Aorta (tissue), 5 donors: ENCODE measurements around the gene PPM1L. TPM values are rescaled to one million over a fixed set of nuclear protein-coding genes. Genes with fewer than 3 reads are reported as not detected.

Experiments used
- ATAC-seq: fragments of 200-7000 bp; cut with Tn5 transposase; one replicate; pipeline ENCODE4 v1.9.1; 2022; ENCODE audit warnings: moderate library complexity; ENCODE audit not compliant: low FRiP score
- DNase-seq, 2 donors: peaks; one replicate each; pipeline ENCODE4 v3.0.0-alpha.2; 2020
- H3K27ac ChIP-seq, 2 donors: one replicate each; pipeline ENCODE4 v1.5.1; 2013; ENCODE audit warnings: low read length in 2 of 2, mild to moderate bottlenecking in 2 of 2, moderate library complexity in 2 of 2, control low read depth in 1 of 2, inconsistent platforms in 1 of 2, low read depth in 1 of 2
- H3K27me3 ChIP-seq, 2 donors: one replicate each; pipeline ENCODE4 v1.6.1; 2013; ENCODE audit warnings: control low read depth in 1 of 2, low read length in 1 of 2, mild to moderate bottlenecking in 1 of 2, moderate library complexity in 1 of 2; ENCODE audit not compliant: insufficient read depth in 2 of 2, control insufficient read depth in 1 of 2
- H3K36me3 ChIP-seq, 2 donors: one replicate each; pipeline ENCODE4 v1.6.1; 2013; ENCODE audit warnings: control low read depth in 1 of 2, low read length in 1 of 2, mild to moderate bottlenecking in 1 of 2; ENCODE audit not compliant: insufficient read depth in 2 of 2, control insufficient read depth in 1 of 2
- H3K4me1 ChIP-seq, 2 donors: one replicate each; pipeline ENCODE4 v1.6.1; 2013; ENCODE audit warnings: low read length in 2 of 2, control low read depth in 1 of 2, mild to moderate bottlenecking in 1 of 2, moderate library complexity in 1 of 2; ENCODE audit not compliant: insufficient read depth in 2 of 2, control insufficient read depth in 1 of 2
- H3K4me3 ChIP-seq, 2 donors: one replicate each; pipeline ENCODE4 v1.5.1; 2013; ENCODE audit warnings: low read length in 2 of 2, control low read depth in 1 of 2, mild to moderate bottlenecking in 1 of 2
- H3K9me3 ChIP-seq: one replicate; pipeline ENCODE4 v1.6.1; 2013; ENCODE audit warnings: mild to moderate bottlenecking, low read length; ENCODE audit not compliant: control insufficient read depth
- WGBS, 2 donors: extraction: QIAGEN DNeasy Blood & Tissue Kit; methylation state at CpG; one replicate each; pipeline ENCODE4 v1.1.7; 2013; 5-methylcytosine and 5-hydroxymethylcytosine counted together
- intact Hi-C, 2 donors: fragments of 100-400 bp; cut with DNase I; formaldehyde crosslinking; loops; one replicate each; pipeline versions ENCODE4 v1.14.2 to v1.15.0; 2022
- polyA plus RNA-seq, 2 donors: library from polyadenylated mRNA; stranded (reverse); fragments of 200-250 nt; gene quantifications; one replicate each; pipeline ENCODE4 v1.2.3, GENCODE V29; 2013
- total RNA-seq, 2 donors: library from RNA; stranded (reverse); fragmentation: NEBNext Ultra II Directional; extraction: Animal tissue kit (Norgen Biotek cat#: 25700); gene quantifications; one replicate each; pipeline ENCODE4 v1.2.1, GENCODE V29; 2021
- donor health status: healthy with polysubstance abuse.
- donor health status: Bipolar disorder and iron deficiency.
- donor health status: DM: no; HTN: no; CAD: no.
- donor health status: DM: no; HTN: no; CAD: no.
- donor health status: DM: yes; HTN: yes; CAD: no.

PPM1L gene
- total and polyA plus RNA-seq, 4 donors: 1.5 to 17.0 (median 11.1) TPM

DNA sequence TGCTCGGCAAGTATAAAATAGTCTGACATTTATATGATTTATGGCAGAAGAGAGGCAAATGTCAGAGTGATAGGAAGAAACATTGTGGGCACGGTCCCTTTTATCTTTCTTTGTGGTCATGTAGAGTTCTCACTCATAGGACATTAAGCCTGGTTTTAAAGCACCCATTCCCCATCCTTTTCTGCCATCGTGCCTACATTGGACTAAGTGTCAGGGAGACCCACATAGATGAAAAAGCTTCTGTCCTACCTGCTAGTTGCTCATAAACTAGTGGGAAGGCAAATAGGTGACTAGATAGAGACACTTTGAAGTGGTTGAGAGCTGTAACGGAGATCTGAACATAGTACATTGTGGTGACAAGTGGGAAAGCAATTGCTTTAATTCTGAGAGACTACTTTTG lies 193.4 kb downstream of the PPM1L start:
- H3K36me3 ChIP-seq: peaks cover 0 to 2% of the 10 kb centered on the region in 2 donors
- no peak overlapping the region for H3K27ac ChIP-seq
- 95 to 97% methylated on average over 4 of the region's 4 CpGs for WGBS, 2 donors
- intact Hi-C loops: loop anchor here in 1 of 2 donors (10.0 kb wide), 1 partner anchor 385 kb away; the partner anchor contains the start of gene KPNA4
- DNase-seq (no peak), ATAC-seq (no peak)
- no peak overlapping the region for H3K4me3 ChIP-seq
- H3K9me3 ChIP-seq: peaks cover 2% of the 10 kb centered on the region
- peaks cover 0 to 3% of the 10 kb centered on the region in 2 donors for H3K4me1 ChIP-seq
- no peaks in the 10 kb centered on the region for H3K27me3 ChIP-seq

DNA sequence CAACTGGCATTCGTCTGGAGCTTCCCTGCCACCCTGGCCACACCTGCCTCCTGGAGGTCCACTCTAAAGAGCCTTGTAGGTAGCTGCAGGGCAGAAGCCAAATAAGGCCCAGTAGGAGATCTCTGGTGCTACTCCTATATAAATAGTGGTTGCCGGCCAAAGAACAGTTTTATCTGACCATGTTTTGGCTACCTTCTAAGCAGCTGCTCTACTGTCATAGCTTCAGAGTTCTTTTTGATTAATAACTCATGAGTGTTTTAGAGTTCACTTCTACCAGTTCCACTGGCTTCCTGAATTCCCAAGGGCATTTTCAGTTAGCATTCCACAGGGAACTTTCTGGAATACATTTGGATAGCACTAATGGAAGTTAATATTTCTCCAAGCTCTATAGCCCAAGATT lies 194.5 kb downstream of the PPM1L start:
- Histone ChIP-seq H3K36me3 (peaks cover 0 to 2% of the 10 kb centered on the region in 2 donors), H3K4me3 (no peak overlapping the region), H3K27ac (no peak overlapping the region), H3K9me3 (peaks cover 2% of the 10 kb centered on the region), H3K27me3 (no peaks in the 10 kb centered on the region), H3K4me1 (peaks cover 0 to 3% of the 10 kb centered on the region in 2 donors)
- WGBS, 2 donors: 32 to 48% methylated on average over 2 of the region's 2 CpGs
- DNase-seq: no peak
- ATAC-seq: no peak
- intact Hi-C loops: loop anchor here in 1 of 2 donors (10.0 kb wide), 3 partner anchors 114 to 464 kb away; no protein-coding TSS in a partner anchor

DNA sequence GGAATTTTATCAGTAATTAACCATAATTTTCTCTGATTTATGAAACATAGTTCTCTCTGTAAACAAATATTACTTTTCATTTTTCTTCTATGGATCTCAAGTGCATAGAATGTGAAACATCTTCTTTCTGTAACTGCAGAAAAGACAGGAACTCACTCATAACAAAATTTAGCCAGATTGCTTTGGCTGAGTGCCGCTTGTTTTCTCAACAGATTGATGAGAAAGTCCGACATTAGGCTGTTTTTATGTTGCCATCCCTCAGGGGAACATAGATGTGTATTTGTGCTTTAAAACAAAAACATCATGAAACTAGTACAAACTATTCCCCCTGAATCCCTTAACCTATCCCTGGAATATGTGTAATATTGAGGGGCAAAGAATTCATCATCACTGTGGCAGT lies 194.9 kb downstream of the PPM1L start:
- no peak overlapping the region for H3K4me3 ChIP-seq
- 74 to 75% methylated on average over 2 of the region's 2 CpGs for WGBS, 2 donors
- no peaks in the 10 kb centered on the region for H3K27me3 ChIP-seq
- DNase-seq (no peak), ATAC-seq (no peak)
- peaks cover 0 to 3% of the 10 kb centered on the region in 2 donors for H3K4me1 ChIP-seq
- H3K9me3 ChIP-seq: peaks cover 2% of the 10 kb centered on the region
- no peak overlapping the region for H3K27ac ChIP-seq
- H3K36me3 ChIP-seq: peaks cover 0 to 2% of the 10 kb centered on the region in 2 donors
- intact Hi-C loops: loop anchor here in 1 of 2 donors (10.0 kb wide), 3 partner anchors 114 to 464 kb away; no protein-coding TSS in a partner anchor

DNA sequence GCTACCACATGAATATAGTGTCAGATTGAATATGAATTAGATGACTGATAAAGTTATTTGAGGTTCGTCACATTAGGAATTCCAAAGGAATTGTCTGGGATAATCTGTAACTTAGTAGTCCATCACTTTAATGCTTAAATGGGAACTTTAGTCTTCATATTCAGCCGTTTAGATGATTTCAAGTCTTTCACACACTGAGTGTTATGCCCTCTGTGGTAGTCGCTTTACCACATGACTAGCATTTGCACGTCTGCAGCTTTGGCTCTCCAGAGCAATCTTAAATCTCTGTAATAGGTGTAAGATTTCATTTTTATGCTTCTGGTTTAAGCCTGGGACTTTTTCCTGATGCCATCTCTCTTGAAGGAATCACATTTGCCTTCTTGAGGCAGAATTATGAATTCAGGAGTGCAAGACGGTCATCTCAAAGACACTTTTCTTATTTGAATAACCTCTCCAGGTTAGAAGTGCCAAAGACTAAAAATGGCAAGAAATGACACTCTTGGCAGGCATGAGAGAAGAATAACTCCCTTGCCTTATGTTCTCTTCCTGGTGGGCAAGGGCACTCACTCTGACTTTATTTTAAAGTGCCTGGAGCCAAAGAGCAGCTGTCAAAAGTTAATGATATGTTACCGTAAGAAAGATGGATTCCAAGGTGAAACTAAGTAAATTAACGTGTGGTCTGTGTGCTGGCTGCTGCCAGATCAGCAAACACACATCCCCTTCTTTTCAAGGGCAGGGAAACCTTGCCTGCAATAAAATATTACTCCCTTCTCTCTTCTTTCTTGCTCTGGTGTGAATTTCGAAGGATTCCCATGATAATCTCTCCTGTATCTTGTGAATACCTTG lies 195.8 kb downstream of the PPM1L start:
- ATAC-seq: no peak
- no peak overlapping the region for H3K4me3 ChIP-seq
- H3K36me3 ChIP-seq: peaks cover 0 to 2% of the 10 kb centered on the region in 2 donors
- no peak for DNase-seq
- intact Hi-C loops: loop anchor here in 1 of 2 donors (10.0 kb wide), 3 partner anchors 113 to 463 kb away; no protein-coding TSS in a partner anchor
- H3K27me3 ChIP-seq: no peaks in the 10 kb centered on the region
- WGBS, 2 donors: 38 to 46% methylated on average over 8 of the region's 8 CpGs
- peaks cover 2% of the 10 kb centered on the region for H3K9me3 ChIP-seq
- no peak overlapping the region for H3K27ac ChIP-seq
- H3K4me1 ChIP-seq: peaks cover 0 to 3% of the 10 kb centered on the region in 2 donors

DNA sequence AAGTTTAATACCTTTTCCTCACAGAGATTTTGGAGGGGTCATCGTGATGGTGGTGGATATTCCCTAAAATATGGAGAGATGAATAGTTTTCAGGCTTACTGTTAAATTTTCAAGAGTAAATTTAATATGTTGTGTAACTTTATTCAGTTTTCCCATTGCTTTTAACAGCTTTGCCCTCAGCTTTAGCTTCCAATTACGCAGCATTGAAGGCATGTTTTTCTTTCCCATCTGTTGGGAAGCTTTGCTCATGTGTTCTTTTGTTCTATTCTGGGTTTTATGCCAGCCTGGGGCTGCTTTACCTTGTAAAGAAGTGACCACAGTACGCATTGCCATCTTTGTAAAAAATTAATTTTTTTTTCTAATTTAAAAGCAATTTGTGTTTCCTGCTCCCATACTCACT lies 197.7 kb downstream of the PPM1L start:
- Histone ChIP-seq H3K4me1 (peaks cover 0 to 3% of the 10 kb centered on the region in 2 donors), H3K9me3 (peaks cover 2% of the 10 kb centered on the region), H3K27me3 (no peaks in the 10 kb centered on the region), H3K4me3 (no peak overlapping the region), H3K27ac (no peak overlapping the region), H3K36me3 (no peaks in the 10 kb centered on the region)
- DNase-seq (no peak), ATAC-seq (no peak)
- intact Hi-C loops: loop anchor here in 1 of 2 donors (10.0 kb wide), 3 partner anchors 111 to 461 kb away; no protein-coding TSS in a partner anchor
- WGBS, 2 donors: 78 to 86% methylated on average over 3 of the region's 3 CpGs

DNA sequence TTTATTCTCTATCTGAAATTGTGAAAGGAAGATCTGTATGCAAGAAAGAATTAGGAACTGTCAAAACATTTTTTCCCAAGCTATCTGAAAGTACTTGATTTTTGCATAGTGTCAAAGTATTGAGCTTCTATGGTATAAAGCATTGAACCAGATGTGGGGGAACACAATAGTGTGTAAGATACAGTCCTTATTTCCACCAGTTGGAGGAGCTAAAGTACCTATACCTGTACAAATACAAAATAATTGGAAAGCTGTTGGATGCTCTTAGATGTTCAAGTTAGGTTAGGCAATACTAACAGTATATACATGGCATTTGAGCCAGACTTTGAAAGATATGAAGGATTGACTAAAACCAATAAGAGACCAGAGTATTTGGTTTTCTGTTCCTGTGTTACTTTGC lies 200.8 kb downstream of the PPM1L start:
- ATAC-seq: no peak

DNA sequence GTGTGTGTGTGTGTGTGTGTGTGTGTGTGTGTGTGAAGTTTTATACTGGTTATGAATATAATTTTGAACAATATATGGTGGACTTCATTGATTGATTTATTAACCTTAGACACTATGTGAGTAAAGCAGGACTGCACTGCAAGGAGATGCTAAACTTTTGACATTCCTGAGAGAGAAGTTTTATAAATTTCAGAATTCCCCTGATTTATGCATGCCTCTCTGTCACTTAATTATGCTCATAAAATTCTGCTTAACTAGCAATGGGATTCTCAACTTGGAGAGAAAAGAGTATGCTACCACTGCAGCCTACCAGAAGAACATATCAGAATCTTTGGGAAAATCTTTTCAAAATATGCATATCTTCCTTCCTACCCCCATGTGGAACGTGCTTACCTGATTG lies 204.5 kb downstream of the PPM1L start:
- H3K27me3 ChIP-seq: no peaks in the 10 kb centered on the region
- 86 to 89% methylated on average over 1 of the region's 1 CpG for WGBS, 2 donors
- no peak for DNase-seq
- H3K9me3 ChIP-seq: no peaks in the 10 kb centered on the region
- no peak overlapping the region for H3K27ac ChIP-seq
- H3K4me3 ChIP-seq: no peak overlapping the region
- no peak for ATAC-seq
- intact Hi-C loops: no loop called here
- H3K4me1 ChIP-seq: no peaks in the 10 kb centered on the region
- no peaks in the 10 kb centered on the region for H3K36me3 ChIP-seq

More for the DNA sequence above, 200.8 kb downstream of the PPM1L start:
- intact Hi-C loops: loop anchor here in 1 of 2 donors (10.0 kb wide), 3 partner anchors 108 to 458 kb away; no protein-coding TSS in a partner anchor
- H3K36me3 ChIP-seq: no peaks in the 10 kb centered on the region
- H3K9me3 ChIP-seq: no peaks in the 10 kb centered on the region
- H3K4me1 ChIP-seq: peaks cover 0 to under 1% of the 10 kb centered on the region in 2 donors
- no peak overlapping the region for H3K4me3 ChIP-seq
- H3K27ac ChIP-seq: no peak overlapping the region
- no peaks in the 10 kb centered on the region for H3K27me3 ChIP-seq
- no peak for DNase-seq

DNA sequence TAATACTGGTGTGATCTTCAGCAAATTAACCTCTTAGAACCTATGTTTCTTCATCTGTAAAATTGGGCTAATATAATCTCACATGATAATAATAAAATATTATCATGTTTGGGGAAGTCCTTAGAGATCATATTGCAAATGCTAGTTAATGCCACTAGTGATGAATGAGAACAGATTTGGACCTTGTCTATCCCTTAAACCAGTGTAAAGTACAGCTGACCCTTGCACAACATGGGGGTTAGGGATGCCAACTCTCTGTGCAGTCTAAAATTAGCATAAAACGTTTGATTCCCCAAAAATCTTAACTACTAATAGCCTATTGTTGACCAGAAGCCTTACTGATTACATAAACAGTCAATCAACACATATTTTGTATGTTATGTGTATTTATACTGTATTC lies 207.9 kb downstream of the PPM1L start:
- DNase-seq (no peak), ATAC-seq (no peak)
- intact Hi-C loops: no loop called here
- Histone ChIP-seq H3K9me3 (no peaks in the 10 kb centered on the region), H3K4me3 (no peak overlapping the region), H3K4me1 (no peaks in the 10 kb centered on the region), H3K27ac (no peak overlapping the region), H3K36me3 (no peaks in the 10 kb centered on the region), H3K27me3 (no peaks in the 10 kb centered on the region)
- WGBS, 2 donors: 29 to 35% methylated on average over 1 of the region's 1 CpG

DNA sequence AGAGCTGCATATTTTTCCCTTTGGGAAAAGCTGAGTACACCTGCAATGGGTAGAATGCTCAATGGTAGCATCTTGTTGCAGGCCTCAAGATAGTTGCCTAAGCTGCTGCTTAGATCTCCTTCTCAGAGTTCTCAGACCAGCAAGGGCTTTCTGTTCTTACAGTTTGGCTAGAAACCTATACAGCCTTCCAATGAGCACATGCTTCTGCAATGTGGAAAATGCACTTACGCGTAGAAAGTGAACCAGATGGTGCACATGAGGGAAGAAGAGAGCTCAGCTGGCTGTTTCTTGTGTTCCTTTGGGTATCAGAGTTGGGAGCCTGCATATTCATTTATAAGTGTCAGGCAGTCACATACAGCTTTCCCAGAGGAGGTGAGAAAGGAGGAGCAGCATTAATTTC lies 212.7 kb downstream of the PPM1L start:
- Histone ChIP-seq H3K36me3 (no peaks in the 10 kb centered on the region), H3K4me1 (no peaks in the 10 kb centered on the region), H3K9me3 (no peaks in the 10 kb centered on the region), H3K27me3 (no peaks in the 10 kb centered on the region), H3K4me3 (no peak overlapping the region), H3K27ac (no peak overlapping the region)
- ATAC-seq: no peak
- DNase-seq: no peak
- intact Hi-C loops: no loop called here
- 7 to 9% methylated on average over 2 of the region's 2 CpGs for WGBS, 2 donors
